Left cardiac atrium (tissue), 4 donors: ENCODE results near the gene ZBTB48. TPM values are rescaled to one million over a fixed set of nuclear protein-coding genes. Genes with fewer than 3 reads are reported as not detected.
"Not testable (repeated sequence)": the region's sequence is repeated elsewhere in the genome, so short reads cannot be mapped to it uniquely, and the experiment has no call there.

Experiments used
- ATAC-seq, 2 donors: fragments of 200-7000 bp; cut with Tn5 transposase; one replicate each; pipeline ENCODE4 v1.9.1; 2020; ENCODE audit warnings: mild to moderate bottlenecking in 2 of 2, moderate library complexity in 2 of 2
- DNase-seq: peaks from one replicate; pipeline ENCODE4 v3.0.0-alpha.2; 2020
- intact Hi-C, 2 donors: fragments of 100-400 bp; cut with DNase I; formaldehyde crosslinking; loops; one replicate each; pipeline versions ENCODE4 v1.14.1 to v1.15.1; 2022 to 2023
- total RNA-seq, 2 donors: library from RNA; stranded (reverse); fragmentation: NEBNext Ultra II Directional; extraction: Animal tissue kit (Norgen Biotek cat#: 25700); gene quantifications; one replicate each; pipeline ENCODE4 v1.2.1, GENCODE V29; 2021
- donor health status: DM: no; HTN: yes; CAD: no.
- donor health status: DM: no; HTN: yes; CAD: no; lungs with severe emphysema.
- donor health status: DM: yes; HTN: yes; CAD: no.
- donor health status: Dilated cardiomyopathy.

ZBTB48 gene
- total RNA-seq, 2 donors from 2014 or later: 11.5 to 14.3 TPM

- DNase-seq (peak; percentile 65), ATAC-seq (peak; percentile 71 to 82)
- intact Hi-C loops: no loop called here
Measured at GRCh38 chr1:6587261-6588005, 7.6 kb downstream of the ZBTB48 start.

- intact Hi-C loops: no loop called here
- ATAC-seq (no peak), DNase-seq (no peak)
Measured at GRCh38 chr1:6588128-6588892, 8.5 kb downstream of the ZBTB48 start.

GRCh38 chr1:6588893-6589520 is 9.2 kb downstream of the ZBTB48 start:
- intact Hi-C loops: no loop called here
- ATAC-seq (no peak), DNase-seq (no peak)

- ATAC-seq: no peak
- intact Hi-C loops: no loop called here
- DNase-seq: no peak
Measured at GRCh38 chr1:6590046-6590445, 10.3 kb downstream of the ZBTB48 start.

GRCh38 chr1:6591222-6591621 is 11.4 kb downstream of the ZBTB48 start:
- intact Hi-C loops: no loop called here
- no peak for DNase-seq

GRCh38 chr1:6591644-6592043 is 11.8 kb downstream of the ZBTB48 start:
- ATAC-seq: peak in 1 of 2 donors; percentile 42

More at GRCh38 chr1:6591222-6591621, 11.4 kb downstream of the ZBTB48 start:
- peak; percentile 9 to 28 for ATAC-seq

GRCh38 chr1:6592441-6592840 is 12.6 kb downstream of the ZBTB48 start:
- intact Hi-C loops: no loop called here
- no peak for DNase-seq
- ATAC-seq: peak in 1 of 2 donors; percentile 2

More at GRCh38 chr1:6591644-6592043, 11.8 kb downstream of the ZBTB48 start:
- DNase-seq: no peak
- intact Hi-C loops: no loop called here

- ATAC-seq: no peak
- no peak for DNase-seq
- intact Hi-C loops: no loop called here
Measured at GRCh38 chr1:6592865-6593593, 13.2 kb downstream of the ZBTB48 start.

GRCh38 chr1:6593810-6594209 is 14.0 kb downstream of the ZBTB48 start:
- DNase-seq: no peak
- no peak for ATAC-seq
- intact Hi-C loops: no loop called here

GRCh38 chr1:6594977-6595740 is 15.4 kb downstream of the ZBTB48 start:
- DNase-seq (no peak), ATAC-seq (no peak)
- intact Hi-C loops: no loop called here

- ATAC-seq: no peak
- intact Hi-C loops: no loop called here
- DNase-seq: no peak
Measured at GRCh38 chr1:6596351-6596750, 16.6 kb downstream of the ZBTB48 start.

- no peak for DNase-seq
- ATAC-seq: no peak
- intact Hi-C loops: no loop called here
Measured at GRCh38 chr1:6596886-6597776, 17.3 kb downstream of the ZBTB48 start.

GRCh38 chr1:6597777-6598131 is 18.0 kb downstream of the ZBTB48 start:
- no peak for DNase-seq
- no peak for ATAC-seq
- intact Hi-C loops: no loop called here

- ATAC-seq: no peak
- intact Hi-C loops: no loop called here
- no peak for DNase-seq
Measured at GRCh38 chr1:6599141-6599975, 19.6 kb downstream of the ZBTB48 start.

- intact Hi-C loops, DNase-seq, ATAC-seq: not testable (repeated sequence)
Measured at GRCh38 chr1:6599991-6600390, 20.2 kb downstream of the ZBTB48 start.

GRCh38 chr1:6600410-6601048 is 20.7 kb downstream of the ZBTB48 start:
- intact Hi-C loops: no loop called here
- DNase-seq: no peak
- peak in 1 of 2 donors; percentile 0 for ATAC-seq
